ENCODE results near the gene NOC2L. TPM values are rescaled to one million over a fixed set of nuclear protein-coding genes. Genes with fewer than 3 reads are reported as not detected.
"Not testable (repeated sequence)": the region's sequence is repeated elsewhere in the genome, so short reads cannot be mapped to it uniquely, and the experiment has no call there.

NOC2L gene
- total and polyA plus RNA-seq, 2 experiments from 2014 or later, result 95.4 to 119 TPM

DNA sequence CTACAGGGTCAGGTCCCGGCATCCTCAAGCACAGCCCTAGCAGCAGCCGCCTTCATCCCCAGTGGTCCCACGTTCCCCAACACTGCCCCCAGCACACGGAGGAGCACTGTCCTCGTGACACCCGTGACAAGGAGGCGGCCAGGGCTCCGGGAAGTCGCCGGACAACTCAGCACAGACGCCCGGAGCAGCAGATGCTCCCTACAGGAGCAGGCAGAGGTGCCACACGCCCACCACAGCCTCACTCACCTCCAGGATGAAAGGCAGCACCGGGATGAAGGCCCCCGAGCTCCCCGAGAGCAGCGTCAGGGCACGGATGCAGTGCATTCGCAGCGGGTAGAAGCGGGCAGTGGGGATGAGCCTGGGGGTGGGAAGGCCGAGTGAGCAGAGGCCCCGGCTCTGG lies 8.2 kb downstream of the NOC2L start:
- no peaks in the 10 kb centered on the region for H3K4me1 ChIP-seq (ENCODE audit: low read depth)
- TF ChIP-seq, protein P1, sequence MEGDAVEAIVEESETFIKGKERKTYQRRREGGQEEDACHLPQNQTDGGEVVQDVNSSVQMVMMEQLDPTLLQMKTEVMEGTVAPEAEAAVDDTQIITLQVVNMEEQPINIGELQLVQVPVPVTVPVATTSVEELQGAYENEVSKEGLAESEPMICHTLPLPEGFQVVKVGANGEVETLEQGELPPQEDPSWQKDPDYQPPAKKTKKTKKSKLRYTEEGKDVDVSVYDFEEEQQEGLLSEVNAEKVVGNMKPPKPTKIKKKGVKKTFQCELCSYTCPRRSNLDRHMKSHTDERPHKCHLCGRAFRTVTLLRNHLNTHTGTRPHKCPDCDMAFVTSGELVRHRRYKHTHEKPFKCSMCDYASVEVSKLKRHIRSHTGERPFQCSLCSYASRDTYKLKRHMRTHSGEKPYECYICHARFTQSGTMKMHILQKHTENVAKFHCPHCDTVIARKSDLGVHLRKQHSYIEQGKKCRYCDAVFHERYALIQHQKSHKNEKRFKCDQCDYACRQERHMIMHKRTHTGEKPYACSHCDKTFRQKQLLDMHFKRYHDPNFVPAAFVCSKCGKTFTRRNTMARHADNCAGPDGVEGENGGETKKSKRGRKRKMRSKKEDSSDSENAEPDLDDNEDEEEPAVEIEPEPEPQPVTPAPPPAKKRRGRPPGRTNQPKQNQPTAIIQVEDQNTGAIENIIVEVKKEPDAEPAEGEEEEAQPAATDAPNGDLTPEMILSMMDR (IDR thresholded peaks at IDR 0.05; ENCODE audit: low read depth, low read length), result no peak
- no peak overlapping the region for H3K4me3 ChIP-seq
- no peaks in the 10 kb centered on the region for H3K27me3 ChIP-seq
- no peak for DNase-seq (ENCODE audit: low read depth in 1 of 2, low spot score in 1 of 2)
- no peak overlapping the region for H3K27ac ChIP-seq
- no peaks in the 10 kb centered on the region for H3K9me3 ChIP-seq (ENCODE audit: low read depth)
- H3K36me3 ChIP-seq, result peaks cover 42% of the 10 kb centered on the region

GRCh38 chr1:950268-950667 lies 8.8 kb downstream of the NOC2L start:
- peaks cover 36% of the 10 kb centered on the region for H3K36me3 ChIP-seq
- TF ChIP-seq, protein P1 (IDR thresholded peaks at IDR 0.05; ENCODE audit: low read depth, low read length), result no peak
- no peak overlapping the region for H3K27ac ChIP-seq

GRCh38 chr1:947958-948357 lies 11.1 kb downstream of the NOC2L start:
- peaks cover 19% of the 10 kb centered on the region for H3K36me3 ChIP-seq
- no peaks in the 10 kb centered on the region for H3K27me3 ChIP-seq
- H3K4me3 ChIP-seq, result no peak overlapping the region
- no peak overlapping the region for H3K27ac ChIP-seq
- no peaks in the 10 kb centered on the region for H3K9me3 ChIP-seq (ENCODE audit: low read depth)
- TF ChIP-seq, protein P1 (IDR thresholded peaks at IDR 0.05; ENCODE audit: low read depth, low read length), result no peak
- DNase-seq (ENCODE audit: low read depth in 1 of 2, low spot score in 1 of 2), result no peak
- H3K4me1 ChIP-seq (ENCODE audit: low read depth), result no peaks in the 10 kb centered on the region

More at GRCh38 chr1:950268-950667, 8.8 kb downstream of the NOC2L start:
- H3K4me1 ChIP-seq (ENCODE audit: low read depth), result no peaks in the 10 kb centered on the region
- no peak overlapping the region for H3K4me3 ChIP-seq
- DNase-seq (ENCODE audit: low read depth in 1 of 2, low spot score in 1 of 2), result no peak
- no peaks in the 10 kb centered on the region for H3K27me3 ChIP-seq
- no peaks in the 10 kb centered on the region for H3K9me3 ChIP-seq (ENCODE audit: low read depth)

DNA sequence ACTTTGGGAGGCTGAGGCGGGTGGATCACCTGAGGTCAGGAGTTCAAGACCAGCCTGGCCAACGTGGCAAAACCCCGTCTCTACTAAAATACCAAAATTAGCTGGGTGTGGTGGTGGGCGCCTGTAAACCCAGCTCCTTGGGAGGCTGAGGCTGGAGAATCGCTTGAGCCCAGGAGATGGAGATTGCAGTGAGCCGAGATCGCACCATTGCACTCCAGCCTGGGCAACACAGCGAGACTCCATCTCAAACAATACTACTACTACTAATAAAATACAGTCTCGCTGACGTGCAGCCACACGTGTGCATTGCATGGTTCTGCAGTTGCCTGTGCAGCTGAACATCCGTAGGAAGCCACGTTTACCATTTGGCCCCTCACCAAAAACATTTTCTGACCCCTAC lies 12.2 kb downstream of the NOC2L start:
- H3K27me3 ChIP-seq; H3K4me3 ChIP-seq; H3K27ac ChIP-seq; H3K4me1 ChIP-seq (ENCODE audit: low read depth); DNase-seq (ENCODE audit: low read depth in 1 of 2, low spot score in 1 of 2); H3K9me3 ChIP-seq (ENCODE audit: low read depth): not testable (repeated sequence)
- peaks cover 13% of the 10 kb centered on the region for H3K36me3 ChIP-seq

- H3K4me3 ChIP-seq, result no peak overlapping the region
- H3K4me1 ChIP-seq (ENCODE audit: low read depth), result peaks cover 12% of the 10 kb centered on the region
- H3K36me3 ChIP-seq, result peaks cover 11% of the 10 kb centered on the region
- TF ChIP-seq, protein P1 (IDR thresholded peaks at IDR 0.05; ENCODE audit: low read depth, low read length), result no peak
- DNase-seq (ENCODE audit: low read depth in 1 of 2, low spot score in 1 of 2), result no peak
- H3K27ac ChIP-seq, result no peak overlapping the region
- no peaks in the 10 kb centered on the region for H3K9me3 ChIP-seq (ENCODE audit: low read depth)
- peaks cover 18% of the 10 kb centered on the region for H3K27me3 ChIP-seq
These were observed 13.1 kb downstream of the NOC2L start for GRCh38 chr1:945688-946556.
